ENCODE data around the gene ALG11. TPM values are rescaled to one million over a fixed set of nuclear protein-coding genes. Genes with fewer than 3 reads are reported as not detected.
"Not testable (repeated sequence)": the region's sequence is repeated elsewhere in the genome, so short reads cannot be mapped to it uniquely, and the experiment has no call there.

The ALG11 gene
- total RNA-seq, 2 experiments from 2014 or later = 14.1 to 18.1 TPM

- no peak for DNase-seq
- no peaks in the 10 kb centered on the region for H3K4me1 Mint-ChIP-seq
- H3K27me3 Mint-ChIP-seq = no peaks in the 10 kb centered on the region
- H3K9me3 Mint-ChIP-seq (ENCODE audit: low read depth) = peaks cover 6% of the 10 kb centered on the region
- intact Hi-C loops (cut with DNase I, micrococcal nuclease) = no loop called here
- no peak overlapping the region for H3K27ac Mint-ChIP-seq
- no peak for ATAC-seq
- ChIA-PET CTCF (interaction anchor here (0.5 to 1.2 kb wide), 2 partner anchors 69 to 415 kb away, joined by 4 read pairs; no protein-coding TSS in a partner anchor), POLR2A (no interaction called here)
- H3K4me3 Mint-ChIP-seq = no peak overlapping the region
- H3K36me3 Mint-ChIP-seq (ENCODE audit: low read depth) = peaks cover 28% of the 10 kb centered on the region
These were observed 20.8 kb downstream of the ALG11 start for GRCh38 chr13:52033039-52033438.

- POLR2A ChIA-PET = interaction anchor here (0.6 kb wide), 1 partner anchor 49 kb away, joined by 3 read pairs; no protein-coding TSS in a partner anchor
- ATAC-seq = no peak
- Mint-ChIP-seq H3K4me1 (no peaks in the 10 kb centered on the region), H3K27ac (no peak overlapping the region), H3K27me3 (no peaks in the 10 kb centered on the region), H3K4me3 (no peak overlapping the region), H3K9me3 (ENCODE audit: low read depth) (peaks cover 2% of the 10 kb centered on the region), H3K36me3 (ENCODE audit: low read depth) (peaks cover 13% of the 10 kb centered on the region)
- DNase-seq = no peak
- intact Hi-C loops (cut with DNase I, micrococcal nuclease) = no loop called here
- CTCF ChIA-PET = no interaction called here
These were observed 22.5 kb downstream of the ALG11 start for GRCh38 chr13:52034616-52035226.

- DNase-seq (no peak), ATAC-seq (no peak)
- Mint-ChIP-seq H3K4me1 (no peaks in the 10 kb centered on the region), H3K9me3 (ENCODE audit: low read depth) (peaks cover 2% of the 10 kb centered on the region), H3K27me3 (no peaks in the 10 kb centered on the region), H3K36me3 (ENCODE audit: low read depth) (peaks cover 5% of the 10 kb centered on the region), H3K27ac (no peak overlapping the region), H3K4me3 (no peak overlapping the region)
- ChIA-PET POLR2A (no interaction called here), CTCF (no interaction called here)
- intact Hi-C loops (cut with DNase I, micrococcal nuclease) = no loop called here
These were observed 23.8 kb downstream of the ALG11 start for GRCh38 chr13:52036037-52036436.

- DNase-seq (no peak), ATAC-seq (no peak)
- Mint-ChIP-seq H3K9me3 (ENCODE audit: low read depth) (peaks cover 6% of the 10 kb centered on the region), H3K4me3 (no peak overlapping the region), H3K27ac (no peak overlapping the region), H3K27me3 (no peaks in the 10 kb centered on the region), H3K4me1 (no peaks in the 10 kb centered on the region), H3K36me3 (ENCODE audit: low read depth) (peaks cover 4% of the 10 kb centered on the region)
- ChIA-PET CTCF (no interaction called here), POLR2A (no interaction called here)
- intact Hi-C loops (cut with DNase I, micrococcal nuclease) = no loop called here
These were observed 31.5 kb downstream of the ALG11 start for GRCh38 chr13:52043675-52044074.

- Mint-ChIP-seq H3K9me3 (ENCODE audit: low read depth) (peaks cover 4% of the 10 kb centered on the region), H3K36me3 (ENCODE audit: low read depth) (peaks cover 3% of the 10 kb centered on the region), H3K4me1 (no peaks in the 10 kb centered on the region), H3K4me3 (no peak overlapping the region), H3K27ac (no peak overlapping the region), H3K27me3 (peaks cover 2% of the 10 kb centered on the region)
- POLR2A ChIA-PET = no interaction called here
- no peak for ATAC-seq
- intact Hi-C loops (cut with DNase I, micrococcal nuclease) = no loop called here
- CTCF ChIA-PET = no interaction called here
- no peak for DNase-seq
These were observed 35.3 kb downstream of the ALG11 start for GRCh38 chr13:52047463-52047862.

GRCh38 chr13:52048516-52048915 lies 36.3 kb downstream of the ALG11 start:
- Mint-ChIP-seq H3K27ac (no peak overlapping the region), H3K27me3 (peaks cover 2% of the 10 kb centered on the region), H3K9me3 (ENCODE audit: low read depth) (peaks cover 4% of the 10 kb centered on the region), H3K36me3 (ENCODE audit: low read depth) (peaks cover 3% of the 10 kb centered on the region), H3K4me1 (no peaks in the 10 kb centered on the region), H3K4me3 (no peak overlapping the region)
- intact Hi-C loops (cut with DNase I, micrococcal nuclease) = no loop called here
- DNase-seq (no peak), ATAC-seq (no peak)
- ChIA-PET CTCF (interaction anchor here (0.7 kb wide), 1 partner anchor 898 kb away, joined by 4 read pairs; no protein-coding TSS in a partner anchor), POLR2A (no interaction called here)

GRCh38 chr13:52051400-52051799 lies 39.2 kb downstream of the ALG11 start:
- no peak for DNase-seq
- CTCF ChIA-PET = no interaction called here
- no peak for ATAC-seq
- no peak overlapping the region for H3K4me3 Mint-ChIP-seq
- no peaks in the 10 kb centered on the region for H3K36me3 Mint-ChIP-seq (ENCODE audit: low read depth)
- intact Hi-C loops (cut with DNase I, micrococcal nuclease) = no loop called here
- no peaks in the 10 kb centered on the region for H3K4me1 Mint-ChIP-seq
- H3K27ac Mint-ChIP-seq = no peak overlapping the region
- peaks cover 2% of the 10 kb centered on the region for H3K27me3 Mint-ChIP-seq
- peaks cover 7% of the 10 kb centered on the region for H3K9me3 Mint-ChIP-seq (ENCODE audit: low read depth)
- POLR2A ChIA-PET = no interaction called here

- ChIA-PET POLR2A (no interaction called here), CTCF (no interaction called here)
- Mint-ChIP-seq H3K9me3 (ENCODE audit: low read depth) (peaks cover 7% of the 10 kb centered on the region), H3K27me3 (peaks cover 2% of the 10 kb centered on the region), H3K27ac (no peak overlapping the region), H3K4me3 (no peak overlapping the region), H3K36me3 (ENCODE audit: low read depth) (no peaks in the 10 kb centered on the region), H3K4me1 (no peaks in the 10 kb centered on the region)
- intact Hi-C loops (cut with DNase I, micrococcal nuclease) = no loop called here
- no peak for ATAC-seq
- DNase-seq = no peak
These were observed 41.3 kb downstream of the ALG11 start for GRCh38 chr13:52053460-52053859.

- ATAC-seq; H3K27me3 Mint-ChIP-seq; H3K9me3 Mint-ChIP-seq (ENCODE audit: low read depth); H3K4me3 Mint-ChIP-seq; POLR2A ChIA-PET; intact Hi-C loops (cut with DNase I, micrococcal nuclease); H3K36me3 Mint-ChIP-seq (ENCODE audit: low read depth); H3K27ac Mint-ChIP-seq; H3K4me1 Mint-ChIP-seq; DNase-seq: not testable (repeated sequence)
- CTCF ChIA-PET = interaction anchor here (0.7 kb wide), 1 partner anchor 67 kb away, joined by 4 read pairs; no protein-coding TSS in a partner anchor
These were observed 48.9 kb downstream of the ALG11 start for GRCh38 chr13:52061064-52061463.

- H3K9me3 Mint-ChIP-seq (ENCODE audit: low read depth) = peaks cover 8% of the 10 kb centered on the region
- H3K27me3 Mint-ChIP-seq = no peaks in the 10 kb centered on the region
- ATAC-seq (no peak), DNase-seq (no peak)
- ChIA-PET CTCF (interaction anchor here (0.6 to 1.3 kb wide), 3 partner anchors 14 to 363 kb away, joined by 3 to 4 read pairs (median 3); no protein-coding TSS in a partner anchor), POLR2A (no interaction called here)
- H3K4me1 Mint-ChIP-seq = no peaks in the 10 kb centered on the region
- intact Hi-C loops (cut with DNase I, micrococcal nuclease) = no loop called here
- H3K36me3 Mint-ChIP-seq (ENCODE audit: low read depth) = no peaks in the 10 kb centered on the region
- no peak overlapping the region for H3K4me3 Mint-ChIP-seq
- no peak overlapping the region for H3K27ac Mint-ChIP-seq
These were observed 49.4 kb downstream of the ALG11 start for GRCh38 chr13:52061587-52061986.

GRCh38 chr13:52067237-52067636 lies 55.0 kb downstream of the ALG11 start:
- intact Hi-C loops (cut with DNase I, micrococcal nuclease) = no loop called here
- Mint-ChIP-seq H3K27ac (no peak overlapping the region), H3K27me3 (peaks cover 10% of the 10 kb centered on the region), H3K4me3 (no peak overlapping the region), H3K36me3 (ENCODE audit: low read depth) (peaks cover 8% of the 10 kb centered on the region), H3K4me1 (peaks cover 11% of the 10 kb centered on the region), H3K9me3 (ENCODE audit: low read depth) (peaks cover 21% of the 10 kb centered on the region)
- ATAC-seq (no peak), DNase-seq (no peak)
- POLR2A ChIA-PET = no interaction called here
- CTCF ChIA-PET = no interaction called here

- ChIA-PET CTCF (no interaction called here), POLR2A (no interaction called here)
- intact Hi-C loops (cut with DNase I, micrococcal nuclease) = loop anchor here in 1 of 2 experiments (1.0 kb wide), 1 partner anchor 56 kb away; no protein-coding TSS in a partner anchor
- Mint-ChIP-seq H3K27me3 (peaks cover 17% of the 10 kb centered on the region), H3K36me3 (ENCODE audit: low read depth) (peaks cover 8% of the 10 kb centered on the region), H3K9me3 (ENCODE audit: low read depth) (peaks cover 13% of the 10 kb centered on the region), H3K4me3 (no peak overlapping the region), H3K4me1 (peaks cover 11% of the 10 kb centered on the region), H3K27ac (no peak overlapping the region)
- peak; percentile 64 for DNase-seq
- ATAC-seq = peak; percentile 90
These were observed 58.8 kb downstream of the ALG11 start for GRCh38 chr13:52070929-52071523.

Measured in activated CD4-positive, alpha-beta T cell treated with anti-CD3 and anti-CD28 coated beads for 36 hours (primary cell).